Ishikawa (cell line): Measurements from ENCODE around the gene PPP1R27.

Experiments used
- CEBPB ChIP-seq: IDR thresholded peaks from 2 replicates; pipeline ENCODE4 v1.6.1; 2012
- EP300 ChIP-seq: IDR thresholded peaks from 2 replicates; pipeline ENCODE4 v1.6.1; 2012; ENCODE audit warnings: borderline replicate concordance
- FOXM1 ChIP-seq: IDR thresholded peaks from 2 replicates; pipeline ENCODE4 v1.6.1; 2012; ENCODE audit warnings: low read depth, borderline replicate concordance
- RAD21 ChIP-seq: IDR thresholded peaks from 2 replicates; pipeline ENCODE4 v1.6.1; 2012; ENCODE audit warnings: low read depth
- TAF1 ChIP-seq: IDR thresholded peaks from 2 replicates; pipeline ENCODE4 v1.6.1; 2012; ENCODE audit warnings: low read depth, mild to moderate bottlenecking
- TCF12 ChIP-seq: IDR thresholded peaks from 2 replicates; pipeline ENCODE4 v1.6.1; 2012; ENCODE audit warnings: low read depth
- YY1 ChIP-seq: IDR thresholded peaks from 2 replicates; pipeline ENCODE4 v1.6.1; 2012; ENCODE audit warnings: low read depth
- TF ChIP-seq, protein P1 (sequence below): IDR thresholded peaks from 2 replicates; pipeline ENCODE4 v1.6.1; 2012; ENCODE audit warnings: low read depth, mild to moderate bottlenecking

DNA sequence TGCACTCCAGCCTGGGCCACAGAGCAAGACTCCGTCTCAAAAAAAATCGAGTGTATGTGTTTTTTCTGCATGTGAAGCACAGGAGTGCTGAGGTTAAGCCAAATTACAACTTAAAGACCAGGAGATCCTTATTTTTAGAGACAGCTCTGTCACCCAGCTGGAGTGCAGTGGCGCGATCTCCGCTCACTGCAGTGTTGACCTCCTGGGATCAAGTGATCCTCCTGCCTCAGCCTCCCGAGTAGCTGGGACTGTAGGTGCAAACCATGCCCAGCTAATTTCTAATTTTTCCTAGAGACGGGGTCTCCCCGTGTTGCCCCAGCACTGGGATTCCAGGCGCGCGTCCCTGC lies 7.5 kb upstream of the PPP1R27 start:
- TF ChIP-seq TAF1, result no peak
- no peak for TF ChIP-seq YY1
- TF ChIP-seq, protein P1, sequence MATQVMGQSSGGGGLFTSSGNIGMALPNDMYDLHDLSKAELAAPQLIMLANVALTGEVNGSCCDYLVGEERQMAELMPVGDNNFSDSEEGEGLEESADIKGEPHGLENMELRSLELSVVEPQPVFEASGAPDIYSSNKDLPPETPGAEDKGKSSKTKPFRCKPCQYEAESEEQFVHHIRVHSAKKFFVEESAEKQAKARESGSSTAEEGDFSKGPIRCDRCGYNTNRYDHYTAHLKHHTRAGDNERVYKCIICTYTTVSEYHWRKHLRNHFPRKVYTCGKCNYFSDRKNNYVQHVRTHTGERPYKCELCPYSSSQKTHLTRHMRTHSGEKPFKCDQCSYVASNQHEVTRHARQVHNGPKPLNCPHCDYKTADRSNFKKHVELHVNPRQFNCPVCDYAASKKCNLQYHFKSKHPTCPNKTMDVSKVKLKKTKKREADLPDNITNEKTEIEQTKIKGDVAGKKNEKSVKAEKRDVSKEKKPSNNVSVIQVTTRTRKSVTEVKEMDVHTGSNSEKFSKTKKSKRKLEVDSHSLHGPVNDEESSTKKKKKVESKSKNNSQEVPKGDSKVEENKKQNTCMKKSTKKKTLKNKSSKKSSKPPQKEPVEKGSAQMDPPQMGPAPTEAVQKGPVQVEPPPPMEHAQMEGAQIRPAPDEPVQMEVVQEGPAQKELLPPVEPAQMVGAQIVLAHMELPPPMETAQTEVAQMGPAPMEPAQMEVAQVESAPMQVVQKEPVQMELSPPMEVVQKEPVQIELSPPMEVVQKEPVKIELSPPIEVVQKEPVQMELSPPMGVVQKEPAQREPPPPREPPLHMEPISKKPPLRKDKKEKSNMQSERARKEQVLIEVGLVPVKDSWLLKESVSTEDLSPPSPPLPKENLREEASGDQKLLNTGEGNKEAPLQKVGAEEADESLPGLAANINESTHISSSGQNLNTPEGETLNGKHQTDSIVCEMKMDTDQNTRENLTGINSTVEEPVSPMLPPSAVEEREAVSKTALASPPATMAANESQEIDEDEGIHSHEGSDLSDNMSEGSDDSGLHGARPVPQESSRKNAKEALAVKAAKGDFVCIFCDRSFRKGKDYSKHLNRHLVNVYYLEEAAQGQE, result no peak
- TF ChIP-seq CEBPB, result no peak
- TF ChIP-seq RAD21, result no peak
- no peak for TF ChIP-seq FOXM1
- TF ChIP-seq EP300, result no peak
- TF ChIP-seq TCF12, result no peak
